ENCODE measurements around the gene VPS72. TPM values are rescaled to one million over a fixed set of nuclear protein-coding genes. Genes with fewer than 3 reads are reported as not detected.
"Not testable (repeated sequence)": the region's sequence is repeated elsewhere in the genome, so short reads cannot be mapped to it uniquely, and the experiment has no call there.

VPS72 gene
- total RNA-seq, 2 experiments from 2014 or later, result 47.4 to 61.0 TPM

- H3K27ac Mint-ChIP-seq, result no peak overlapping the region
- DNase-seq, result no peak
- H3K27me3 Mint-ChIP-seq, result no peaks in the 10 kb centered on the region
- ChIA-PET CTCF (interaction anchor here (1.2 to 4.7 kb wide), 3 partner anchors 22 to 94 kb away, joined by 3 to 28 read pairs (median 4); no protein-coding TSS in a partner anchor), POLR2A (no interaction called here)
- no peaks in the 10 kb centered on the region for H3K9me3 Mint-ChIP-seq
- no peak for ATAC-seq
- no peak for TF ChIP-seq CTCF (IDR thresholded peaks at IDR 0.05)
- H3K36me3 Mint-ChIP-seq (ENCODE audit: low read depth), result peaks cover 8% of the 10 kb centered on the region
- no peak overlapping the region for H3K4me3 Mint-ChIP-seq
- H3K4me1 Mint-ChIP-seq (ENCODE audit: low read depth), result peaks cover 20% of the 10 kb centered on the region
- intact Hi-C loops (cut with micrococcal nuclease), result no loop called here
Observed at GRCh38 chr1:151193856-151194255, 3.9 kb upstream of the VPS72 start.

GRCh38 chr1:151193304-151193703, 3.3 kb upstream of the VPS72 start:
- Mint-ChIP-seq H3K27ac (no peak overlapping the region), H3K4me3 (no peak overlapping the region), H3K36me3 (ENCODE audit: low read depth) (peaks cover 5% of the 10 kb centered on the region), H3K9me3 (no peaks in the 10 kb centered on the region), H3K27me3 (no peaks in the 10 kb centered on the region), H3K4me1 (ENCODE audit: low read depth) (peaks cover 25% of the 10 kb centered on the region)
- CTCF ChIA-PET, result interaction anchor here (0.6 to 4.7 kb wide), 3 partner anchors 22 to 108 kb away, joined by 4 to 28 read pairs (median 4); no protein-coding TSS in a partner anchor
- DNase-seq, result no peak
- ATAC-seq, result no peak
- POLR2A ChIA-PET, result interaction anchor here (0.8 to 1.0 kb wide), 2 partner anchors 61 to 254 kb away, joined by 3 read pairs; partner anchors contain the start of gene PSMD4
- no peak for TF ChIP-seq CTCF (IDR thresholded peaks at IDR 0.05)
- intact Hi-C loops (cut with micrococcal nuclease), result no loop called here

DNA sequence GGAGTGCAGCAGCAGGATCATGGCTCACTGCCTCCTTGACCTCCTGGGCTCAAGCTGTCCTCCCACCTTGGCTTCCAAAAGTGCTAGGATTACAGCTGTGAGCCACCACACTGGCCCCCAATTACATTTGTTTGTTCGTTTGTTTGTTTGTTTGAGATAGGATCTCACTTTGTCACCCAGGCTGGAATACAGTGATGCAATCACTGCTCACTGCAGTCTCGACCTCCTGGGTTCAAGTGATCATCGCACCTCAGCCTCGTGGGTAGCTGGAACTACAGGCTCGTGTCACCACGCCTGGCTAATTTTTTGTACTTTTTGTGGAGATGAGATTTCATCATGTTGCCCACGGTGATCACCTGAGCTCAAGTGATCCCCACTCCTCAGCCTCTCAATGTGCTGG, 2.0 kb upstream of the VPS72 start:
- no peaks in the 10 kb centered on the region for H3K9me3 Mint-ChIP-seq
- no peak overlapping the region for H3K27ac Mint-ChIP-seq
- no peaks in the 10 kb centered on the region for H3K27me3 Mint-ChIP-seq
- peaks cover 22% of the 10 kb centered on the region for H3K4me1 Mint-ChIP-seq (ENCODE audit: low read depth)
- no peak overlapping the region for H3K4me3 Mint-ChIP-seq
- no peak for DNase-seq
- POLR2A ChIA-PET, result no interaction called here
- CTCF ChIA-PET, result interaction anchor here (2.0 to 4.7 kb wide), 2 partner anchors 21 to 60 kb away, joined by 4 to 28 read pairs; no protein-coding TSS in a partner anchor
- TF ChIP-seq CTCF (IDR thresholded peaks at IDR 0.05), result no peak
- intact Hi-C loops (cut with micrococcal nuclease), result no loop called here
- no peak for ATAC-seq
- H3K36me3 Mint-ChIP-seq (ENCODE audit: low read depth), result peaks cover 4% of the 10 kb centered on the region

DNA sequence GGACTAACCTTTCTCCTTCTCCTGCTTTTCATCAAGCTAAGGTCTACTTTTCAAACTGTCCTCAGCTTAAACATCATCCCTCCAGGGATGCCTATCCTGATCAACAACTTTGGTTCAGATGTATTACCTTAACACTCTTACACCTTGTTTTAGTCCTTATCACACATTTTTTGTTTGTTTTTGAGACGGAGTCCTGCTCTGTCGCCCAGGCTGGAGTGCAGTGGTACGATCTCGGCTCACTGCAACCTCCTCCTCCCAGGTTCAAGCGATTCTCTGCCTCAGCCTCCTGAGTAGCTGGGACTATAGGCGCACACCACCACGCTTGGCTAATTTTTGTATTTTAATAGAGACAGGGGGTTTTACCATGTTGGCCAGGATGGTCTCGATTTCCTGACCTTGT, 1.3 kb downstream of the VPS72 start:
- Mint-ChIP-seq H3K4me1 (ENCODE audit: low read depth) (peaks cover 20% of the 10 kb centered on the region), H3K27ac (peak overlapping the region; percentile 96), H3K36me3 (ENCODE audit: low read depth) (peaks cover 21% of the 10 kb centered on the region), H3K4me3 (peak overlapping the region; percentile 94)
- DNase-seq; ATAC-seq; H3K27me3 Mint-ChIP-seq; H3K9me3 Mint-ChIP-seq; intact Hi-C loops (cut with micrococcal nuclease): not testable (repeated sequence)
- CTCF ChIA-PET, result interaction anchor here (0.7 to 2.7 kb wide), 7 partner anchors 12 to 112 kb away, joined by 3 to 13 read pairs (median 5); partner anchors contain the start of genes TMOD4 and TNFAIP8L2
- POLR2A ChIA-PET, result interaction anchor here (0.7 to 2.6 kb wide), 6 partner anchors 10 to 121 kb away, joined by 3 to 11 read pairs (median 6); partner anchors contain the start of genes PIP5K1A and TNFAIP8L2

DNA sequence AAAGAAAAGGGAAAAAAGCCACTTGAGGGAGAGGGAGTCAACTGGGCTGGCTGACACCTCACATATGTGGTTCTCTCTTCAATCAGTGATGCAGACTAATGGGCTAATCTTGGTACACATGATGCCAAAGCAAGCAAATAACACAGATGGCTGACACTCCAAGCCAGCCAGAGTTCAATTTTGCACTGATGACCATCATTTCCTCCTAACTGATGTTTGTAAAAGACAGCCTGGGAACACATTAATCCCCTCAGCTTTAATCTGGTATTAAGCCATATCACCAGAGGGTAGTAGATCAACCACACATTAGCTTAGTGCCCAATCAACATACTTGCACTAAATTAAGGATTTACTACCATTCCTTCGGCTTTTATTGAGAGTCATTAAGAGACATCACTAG, 2.8 kb downstream of the VPS72 start:
- Mint-ChIP-seq H3K4me3 (no peak overlapping the region), H3K27me3 (no peaks in the 10 kb centered on the region), H3K4me1 (ENCODE audit: low read depth) (peaks cover 20% of the 10 kb centered on the region), H3K36me3 (ENCODE audit: low read depth) (peaks cover 28% of the 10 kb centered on the region), H3K9me3 (no peaks in the 10 kb centered on the region), H3K27ac (no peak overlapping the region)
- ChIA-PET CTCF (interaction anchor here (2.1 kb wide), 1 partner anchor 65 kb away, joined by 7 read pairs; no protein-coding TSS in a partner anchor), POLR2A (interaction anchor here (1.0 kb wide), 2 partner anchors 18 to 21 kb away, joined by 3 read pairs; no protein-coding TSS in a partner anchor)
- ATAC-seq (no peak), DNase-seq (no peak)
- intact Hi-C loops (cut with micrococcal nuclease), result no loop called here
- TF ChIP-seq CTCF (IDR thresholded peaks at IDR 0.05), result no peak
